HCT116 (cell line): ENCODE results near the gene KRTAP10-9. TPM values are rescaled to one million over a fixed set of nuclear protein-coding genes. Genes with fewer than 3 reads are reported as not detected.

Experiments used
- ATAC-seq: fragments of 200-7000 bp; cut with Tn5 transposase; 2 replicates; pipeline ENCODE4 v1.9.1; 2020; ENCODE audit warnings: mild to moderate bottlenecking, moderate library complexity
- BruUV-seq: library from RNA; stranded (reverse); fragments of 400-500 nt; replicated peaks from 2 replicates; lab custom pipeline; 2021; lab: Mats Ljungman, UMichigan
- CTCF ChIA-PET: fragments of 300-600 bp; sonication (Branson Sonifier 250); formaldehyde crosslinking; loops from one replicate; lab custom pipeline; 2021; ENCODE audit warnings: antibody characterized with exemption; lab: Charles Lee
- POLR2A ChIA-PET: fragments of 300-600, 350-600 bp; sonication (Branson Sonifier 250); formaldehyde crosslinking; loops from one replicate; lab custom pipeline; 2021; ENCODE audit warnings: antibody characterized with exemption; lab: Charles Lee
- RAD21 ChIA-PET, 2 experiments: fragments of 300-600 bp; sonication (Branson Sonifier 250); formaldehyde crosslinking; loops; one replicate each; lab custom pipeline; 2023; ENCODE audit warnings: low total read pairs in 2 of 2; ENCODE audit not compliant: uncharacterized antibody in 2 of 2, unreplicated experiment in 2 of 2, low non-redundant PET in 1 of 2; lab: Charles Lee
- DNase-seq: peaks from one replicate; pipeline ENCODE4 v3.0.0-alpha.2; 2010; ENCODE audit warnings: low read depth, low spot score
- H2AFZ ChIP-seq: fragments of 200-600 bp; shearing (Covaris generic), sonication (generic); 2 replicates; pipeline ENCODE4 v1.6.1; 2017; ENCODE audit warnings: low read depth, mixed run types, mixed read lengths, antibody characterized with exemption, low read length; ENCODE audit not compliant: poor library complexity, severe bottlenecking
- H3K27ac ChIP-seq: 2 replicates; pipeline ENCODE4 v1.5.1; 2012; ENCODE audit warnings: low read depth, low read length
- H3K27me3 ChIP-seq: fragments of 200-600 bp; sonication (generic); 2 replicates; pipeline ENCODE4 v1.6.1; 2016; ENCODE audit warnings: mixed run types, low read length, mixed read lengths; ENCODE audit not compliant: insufficient read depth
- H3K36me3 ChIP-seq, 2 experiments: fragments of 200-500 bp in 1 of 2; fragments of 200-600 bp in 1 of 2; sonication (Bioruptor generic) in 1 of 2; sonication (generic) in 1 of 2; 2 replicates each; pipeline versions ENCODE4 v1.5.1 to v1.6.1; 2014 to 2016; ENCODE audit warnings: low read length in 2 of 2, inconsistent platforms in 1 of 2, mixed read lengths in 1 of 2, mixed run types in 1 of 2; ENCODE audit not compliant: insufficient read depth in 2 of 2, control insufficient read depth in 1 of 2
- H3K4me1 ChIP-seq, 2 experiments: fragments of 200-600 bp in 1 of 2; sonication (generic) in 1 of 2; 2 replicates each; pipeline versions ENCODE4 v1.5.1 to v1.6.1; 2012 to 2017; ENCODE audit warnings: low read length in 2 of 2, inconsistent platforms in 1 of 2, mild to moderate bottlenecking in 1 of 2, mixed read lengths in 1 of 2, mixed run types in 1 of 2, moderate library complexity in 1 of 2; ENCODE audit not compliant: insufficient read depth in 2 of 2, control insufficient read depth in 1 of 2
- H3K4me2 ChIP-seq: fragments of 200-600 bp; sonication (generic); 2 replicates; pipeline ENCODE4 v1.6.1; 2017; ENCODE audit warnings: mixed run types, low read length, mixed read lengths
- H3K4me3 ChIP-seq, 2 experiments: fragments of 200-600 bp in 1 of 2; sonication (generic) in 1 of 2; replicated peaks in 1 of 2; 2 replicates each; pipeline ENCODE4 v1.5.1; 2011 to 2016; ENCODE audit warnings: low read length in 2 of 2, control low read depth in 1 of 2, low read depth in 1 of 2, mild to moderate bottlenecking in 1 of 2, mixed read lengths in 1 of 2, mixed run types in 1 of 2
- H3K79me2 ChIP-seq: fragments of 200-600 bp; sonication (generic); 2 replicates; pipeline ENCODE4 v1.6.1; 2017; ENCODE audit warnings: mild to moderate bottlenecking, mixed run types, low read length, moderate library complexity, mixed read lengths; ENCODE audit not compliant: insufficient read depth
- H3K9ac ChIP-seq: fragments of 200-600 bp; sonication (generic); 2 replicates; pipeline ENCODE4 v1.6.1; 2016; ENCODE audit warnings: low read length, mixed read lengths
- H3K9me2 ChIP-seq: fragments of 200-600 bp; sonication (generic), shearing (Covaris generic); 2 replicates; pipeline ENCODE4 v1.6.1; 2017; ENCODE audit warnings: mixed run types, mild to moderate bottlenecking, moderate library complexity; ENCODE audit not compliant: insufficient read depth
- H3K9me3 ChIP-seq, 2 experiments: fragments of 200-500 bp in 1 of 2; fragments of 200-600 bp in 1 of 2; sonication (Bioruptor generic) in 1 of 2; sonication (generic) in 1 of 2; 2 replicates each; pipeline ENCODE4 v1.6.1; 2014 to 2017; ENCODE audit warnings: low read length in 2 of 2, mixed read lengths in 2 of 2, inconsistent platforms in 1 of 2, low read depth in 1 of 2, mild to moderate bottlenecking in 1 of 2, mixed run types in 1 of 2, moderate library complexity in 1 of 2; ENCODE audit not compliant: control insufficient read depth in 1 of 2, insufficient read depth in 1 of 2
- H4K20me1 ChIP-seq: fragments of 200-600 bp; sonication (generic), shearing (Covaris generic); 2 replicates; pipeline ENCODE4 v1.6.1; 2017; ENCODE audit warnings: mixed run types, mild to moderate bottlenecking, moderate library complexity; ENCODE audit not compliant: insufficient read depth
- CBX3 ChIP-seq: IDR thresholded peaks from 2 replicates; pipeline ENCODE4 v1.6.1; 2012; ENCODE audit warnings: low read depth
- CEBPB ChIP-seq: IDR thresholded peaks from 2 replicates; pipeline ENCODE4 v1.6.1; 2012; ENCODE audit warnings: low read depth
- EGR1 ChIP-seq: IDR thresholded peaks from 2 replicates; pipeline ENCODE4 v1.6.1; 2012; ENCODE audit warnings: low read depth
- ELF1 ChIP-seq: IDR thresholded peaks from 2 replicates; pipeline ENCODE4 v1.6.1; 2012; ENCODE audit warnings: low read depth, borderline replicate concordance
- EZH2 ChIP-seq: fragments of 200-600 bp; sonication (generic); IDR thresholded peaks from 2 replicates; pipeline ENCODE4 v1.6.1; 2017; ENCODE audit warnings: antibody characterized with exemption, mixed run types
- EZH2phosphoT487 ChIP-seq: fragments of 200-600 bp; IDR thresholded peaks from 2 replicates; pipeline ENCODE4 v1.6.1; 2018; ENCODE audit warnings: antibody characterized with exemption, borderline replicate concordance
- FOSL1 ChIP-seq: IDR thresholded peaks from 2 replicates; pipeline ENCODE4 v1.6.1; 2012; ENCODE audit warnings: low read depth
- POLR2A ChIP-seq: IDR thresholded peaks from 2 replicates; pipeline ENCODE4 v1.7.0; 2011; ENCODE audit warnings: borderline replicate concordance; ENCODE audit not compliant: insufficient read depth, insufficient read length; ENCODE audit errors: extremely low read depth
- POLR2AphosphoS5 ChIP-seq: IDR thresholded peaks from 2 replicates; pipeline ENCODE4 v1.6.1; 2011; ENCODE audit warnings: mild to moderate bottlenecking, low read depth, low read length, moderate library complexity
- SIN3A ChIP-seq: IDR thresholded peaks from 2 replicates; pipeline ENCODE4 v1.6.1; 2012; ENCODE audit warnings: low read depth
- SP1 ChIP-seq: IDR thresholded peaks from 2 replicates; pipeline ENCODE4 v1.6.1; 2012; ENCODE audit warnings: low read depth
- SRF ChIP-seq: IDR thresholded peaks from 2 replicates; pipeline ENCODE4 v1.6.1; 2012; ENCODE audit warnings: low read depth
- TCF7L2 ChIP-seq: IDR thresholded peaks from 2 replicates; pipeline ENCODE4 v1.7.0; 2011; ENCODE audit warnings: borderline replicate concordance, inconsistent platforms; ENCODE audit not compliant: insufficient read depth, insufficient read length; ENCODE audit errors: extremely low read depth
- ZFX ChIP-seq: fragments of 450-650 bp; IDR thresholded peaks from 2 replicates; pipeline ENCODE4 v1.6.1; 2017
- ZNF274 ChIP-seq: fragments of 200-500 bp; sonication (Bioruptor generic); IDR thresholded peaks from 2 replicates; pipeline ENCODE4 v1.6.1; 2014; ENCODE audit warnings: mild to moderate bottlenecking, low read depth, low read length, inconsistent platforms
- intact Hi-C: fragments of 100-400 bp; cut with micrococcal nuclease; formaldehyde crosslinking; loops from 2 replicates; pipeline ENCODE4 v1.10.0; 2022
- total RNA-seq: library from RNA; stranded (reverse); gene quantifications from one replicate; pipeline ENCODE4 v1.2.1, GENCODE V29; 2021; ENCODE audit not compliant: unreplicated experiment
- TF ChIP-seq, protein P1 (sequence below): IDR thresholded peaks from 2 replicates; pipeline ENCODE4 v1.6.1; 2012
- TF ChIP-seq, protein P2 (sequence below): IDR thresholded peaks from 2 replicates; pipeline ENCODE4 v1.6.1; 2011; ENCODE audit warnings: mild to moderate bottlenecking, low read length, moderate library complexity; ENCODE audit not compliant: insufficient replicate concordance; ENCODE audit errors: extremely low read depth
- TF ChIP-seq, protein P3 (sequence below), 3 experiments: fragments of 200-600 bp in 1 of 3; sonication (generic) in 1 of 3; IDR thresholded peaks in 2 of 3; conservative IDR thresholded peaks in 1 of 3; 2 replicates each; pipeline ENCODE4 v1.5.1; 2012 to 2017; ENCODE audit warnings: low read depth in 2 of 3, low read length in 2 of 3, antibody characterized with exemption in 1 of 3, borderline replicate concordance in 1 of 3, control low read depth in 1 of 3, mild to moderate bottlenecking in 1 of 3, mixed read lengths in 1 of 3, mixed run types in 1 of 3, moderate library complexity in 1 of 3; ENCODE audit not compliant: insufficient read depth in 1 of 3
- TF ChIP-seq, protein P4 (sequence below): IDR thresholded peaks from 2 replicates; pipeline ENCODE4 v1.6.1; 2012; ENCODE audit warnings: low read depth

Gene KRTAP10-9
- total RNA-seq, 1 experiment from 2014 or later: not detected

DNA sequence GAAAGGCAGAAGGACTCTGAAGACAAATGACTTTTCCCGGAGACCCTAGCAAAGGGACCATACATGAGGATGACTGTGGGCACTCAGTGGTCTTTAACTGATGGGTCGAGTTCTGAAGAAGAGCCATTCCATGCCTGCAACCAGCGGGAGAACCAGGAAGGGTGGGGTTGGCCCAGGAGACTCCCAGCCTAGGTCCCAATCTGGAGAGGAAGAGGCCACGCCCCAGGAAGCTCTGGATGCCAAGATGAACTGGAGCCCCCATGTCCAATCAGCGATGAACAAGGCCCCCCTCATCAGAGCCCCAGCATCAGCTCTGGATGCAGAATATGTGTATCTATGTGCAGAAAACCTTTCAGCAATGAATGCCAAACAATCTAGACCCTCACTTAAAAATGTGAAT, 13.9 kb downstream of the KRTAP10-9 start:
- TF ChIP-seq FOSL1: no peak
- TF ChIP-seq CBX3: no peak
- TF ChIP-seq CEBPB: no peak
- TF ChIP-seq POLR2A: no peak
- no peak for TF ChIP-seq ELF1
- TF ChIP-seq SIN3A: no peak
- TF ChIP-seq EGR1: no peak
- no peak for TF ChIP-seq SRF
- no peak for TF ChIP-seq SP1
- TF ChIP-seq, protein P1, sequence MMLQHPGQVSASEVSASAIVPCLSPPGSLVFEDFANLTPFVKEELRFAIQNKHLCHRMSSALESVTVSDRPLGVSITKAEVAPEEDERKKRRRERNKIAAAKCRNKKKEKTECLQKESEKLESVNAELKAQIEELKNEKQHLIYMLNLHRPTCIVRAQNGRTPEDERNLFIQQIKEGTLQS: no peak
- no peak for TF ChIP-seq ZNF274
- TF ChIP-seq TCF7L2: no peak
- TF ChIP-seq, protein P2, sequence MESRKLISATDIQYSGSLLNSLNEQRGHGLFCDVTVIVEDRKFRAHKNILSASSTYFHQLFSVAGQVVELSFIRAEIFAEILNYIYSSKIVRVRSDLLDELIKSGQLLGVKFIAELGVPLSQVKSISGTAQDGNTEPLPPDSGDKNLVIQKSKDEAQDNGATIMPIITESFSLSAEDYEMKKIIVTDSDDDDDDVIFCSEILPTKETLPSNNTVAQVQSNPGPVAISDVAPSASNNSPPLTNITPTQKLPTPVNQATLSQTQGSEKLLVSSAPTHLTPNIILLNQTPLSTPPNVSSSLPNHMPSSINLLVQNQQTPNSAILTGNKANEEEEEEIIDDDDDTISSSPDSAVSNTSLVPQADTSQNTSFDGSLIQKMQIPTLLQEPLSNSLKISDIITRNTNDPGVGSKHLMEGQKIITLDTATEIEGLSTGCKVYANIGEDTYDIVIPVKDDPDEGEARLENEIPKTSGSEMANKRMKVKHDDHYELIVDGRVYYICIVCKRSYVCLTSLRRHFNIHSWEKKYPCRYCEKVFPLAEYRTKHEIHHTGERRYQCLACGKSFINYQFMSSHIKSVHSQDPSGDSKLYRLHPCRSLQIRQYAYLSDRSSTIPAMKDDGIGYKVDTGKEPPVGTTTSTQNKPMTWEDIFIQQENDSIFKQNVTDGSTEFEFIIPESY: no peak
- TF ChIP-seq ZFX: no peak
- TF ChIP-seq, protein P3, sequence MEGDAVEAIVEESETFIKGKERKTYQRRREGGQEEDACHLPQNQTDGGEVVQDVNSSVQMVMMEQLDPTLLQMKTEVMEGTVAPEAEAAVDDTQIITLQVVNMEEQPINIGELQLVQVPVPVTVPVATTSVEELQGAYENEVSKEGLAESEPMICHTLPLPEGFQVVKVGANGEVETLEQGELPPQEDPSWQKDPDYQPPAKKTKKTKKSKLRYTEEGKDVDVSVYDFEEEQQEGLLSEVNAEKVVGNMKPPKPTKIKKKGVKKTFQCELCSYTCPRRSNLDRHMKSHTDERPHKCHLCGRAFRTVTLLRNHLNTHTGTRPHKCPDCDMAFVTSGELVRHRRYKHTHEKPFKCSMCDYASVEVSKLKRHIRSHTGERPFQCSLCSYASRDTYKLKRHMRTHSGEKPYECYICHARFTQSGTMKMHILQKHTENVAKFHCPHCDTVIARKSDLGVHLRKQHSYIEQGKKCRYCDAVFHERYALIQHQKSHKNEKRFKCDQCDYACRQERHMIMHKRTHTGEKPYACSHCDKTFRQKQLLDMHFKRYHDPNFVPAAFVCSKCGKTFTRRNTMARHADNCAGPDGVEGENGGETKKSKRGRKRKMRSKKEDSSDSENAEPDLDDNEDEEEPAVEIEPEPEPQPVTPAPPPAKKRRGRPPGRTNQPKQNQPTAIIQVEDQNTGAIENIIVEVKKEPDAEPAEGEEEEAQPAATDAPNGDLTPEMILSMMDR (IDR thresholded peaks at IDR 0.05 in 2 of 3, conservative IDR thresholded peaks at IDR 0.05 in 1 of 3; ENCODE audit: borderline replicate concordance in 1 of 3, insufficient read depth in 1 of 3, low read depth in 2 of 3, low read length in 2 of 3): no peak
- no peak for TF ChIP-seq EZH2
- no peak for TF ChIP-seq EZH2phosphoT487
- TF ChIP-seq POLR2AphosphoS5: no peak
- TF ChIP-seq, protein P4, sequence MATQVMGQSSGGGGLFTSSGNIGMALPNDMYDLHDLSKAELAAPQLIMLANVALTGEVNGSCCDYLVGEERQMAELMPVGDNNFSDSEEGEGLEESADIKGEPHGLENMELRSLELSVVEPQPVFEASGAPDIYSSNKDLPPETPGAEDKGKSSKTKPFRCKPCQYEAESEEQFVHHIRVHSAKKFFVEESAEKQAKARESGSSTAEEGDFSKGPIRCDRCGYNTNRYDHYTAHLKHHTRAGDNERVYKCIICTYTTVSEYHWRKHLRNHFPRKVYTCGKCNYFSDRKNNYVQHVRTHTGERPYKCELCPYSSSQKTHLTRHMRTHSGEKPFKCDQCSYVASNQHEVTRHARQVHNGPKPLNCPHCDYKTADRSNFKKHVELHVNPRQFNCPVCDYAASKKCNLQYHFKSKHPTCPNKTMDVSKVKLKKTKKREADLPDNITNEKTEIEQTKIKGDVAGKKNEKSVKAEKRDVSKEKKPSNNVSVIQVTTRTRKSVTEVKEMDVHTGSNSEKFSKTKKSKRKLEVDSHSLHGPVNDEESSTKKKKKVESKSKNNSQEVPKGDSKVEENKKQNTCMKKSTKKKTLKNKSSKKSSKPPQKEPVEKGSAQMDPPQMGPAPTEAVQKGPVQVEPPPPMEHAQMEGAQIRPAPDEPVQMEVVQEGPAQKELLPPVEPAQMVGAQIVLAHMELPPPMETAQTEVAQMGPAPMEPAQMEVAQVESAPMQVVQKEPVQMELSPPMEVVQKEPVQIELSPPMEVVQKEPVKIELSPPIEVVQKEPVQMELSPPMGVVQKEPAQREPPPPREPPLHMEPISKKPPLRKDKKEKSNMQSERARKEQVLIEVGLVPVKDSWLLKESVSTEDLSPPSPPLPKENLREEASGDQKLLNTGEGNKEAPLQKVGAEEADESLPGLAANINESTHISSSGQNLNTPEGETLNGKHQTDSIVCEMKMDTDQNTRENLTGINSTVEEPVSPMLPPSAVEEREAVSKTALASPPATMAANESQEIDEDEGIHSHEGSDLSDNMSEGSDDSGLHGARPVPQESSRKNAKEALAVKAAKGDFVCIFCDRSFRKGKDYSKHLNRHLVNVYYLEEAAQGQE: no peak
- TF ChIP-seq, all 23 proteins: peak for 0
- Histone ChIP-seq H2AFZ (no peak overlapping the region), H3K36me3 (no peaks in the 10 kb centered on the region), H3K4me3 (no peak overlapping the region), H3K9me2 (no peaks in the 10 kb centered on the region), H4K20me1 (no peaks in the 10 kb centered on the region), H3K27me3 (peaks cover 6% of the 10 kb centered on the region; the same call in 1 of the 2 replicates), H3K79me2 (no peaks in the 10 kb centered on the region), H3K27ac (no peak overlapping the region), H3K9me3 (peaks cover 6 to 17% of the 10 kb centered on the region in 2 experiments; a peak in 2 of 4 replicates), H3K4me1 (no peaks in the 10 kb centered on the region), H3K4me2 (no peak overlapping the region), H3K9ac (no peak overlapping the region)
- RAD21 ChIA-PET: no interaction called here
- DNase-seq (no peak), ATAC-seq (no peak)
- intact Hi-C loops: no loop called here
- CTCF ChIA-PET: no interaction called here
- BruUV-seq: no TSS peak
- POLR2A ChIA-PET: no interaction called here
